Caco-2 (cell line): ENCODE results near the gene ETV3L. TPM values are rescaled to one million over a fixed set of nuclear protein-coding genes. Genes with fewer than 3 reads are reported as not detected.

ENCODE experiments used
- BruUV-seq: library from RNA; stranded (reverse); fragments of 400-500 nt; replicated peaks from 2 replicates; lab custom pipeline; 2021; lab: Mats Ljungman, UMichigan
- CTCF ChIA-PET: fragments of 300-600 bp; sonication (Branson Sonifier 250); formaldehyde crosslinking; loops from one replicate; lab custom pipeline; 2022; ENCODE audit warnings: antibody characterized with exemption; lab: Charles Lee
- POLR2A ChIA-PET: fragments of 300-600 bp; sonication (Branson Sonifier 250); formaldehyde crosslinking; loops from one replicate; lab custom pipeline; 2022; ENCODE audit warnings: antibody characterized with exemption; lab: Charles Lee
- DNase-seq, 2 experiments: peaks; one replicate each; pipeline versions ENCODE4 v3.0.0 to v3.0.0-alpha.2; 2020 to 2022
- H3K27me3 ChIP-seq: replicated peaks from 2 replicates; pipeline ENCODE4 v1.6.0; 2011; ENCODE audit warnings: low read length; ENCODE audit not compliant: control insufficient read depth, insufficient read depth
- H3K36me3 ChIP-seq: 2 replicates; pipeline ENCODE4 v1.5.1; 2011; ENCODE audit warnings: low read length; ENCODE audit not compliant: control insufficient read depth, insufficient read depth
- H3K4me1 ChIP-seq: fragments of 250-450 bp; sonication (Bioruptor Pico); 2 replicates; pipeline ENCODE4 v1.5.1; 2020; ENCODE audit warnings: mild to moderate bottlenecking
- H3K4me3 ChIP-seq: 2 replicates; pipeline ENCODE4 v1.5.1; 2011; ENCODE audit warnings: low read depth, mild to moderate bottlenecking, control low read depth, low read length
- H3K9me3 ChIP-seq: fragments of 250-450 bp; sonication (Bioruptor Pico); 2 replicates; pipeline ENCODE4 v1.5.1; 2020; ENCODE audit warnings: mild to moderate bottlenecking, moderate library complexity
- H3K27ac Mint-ChIP-seq: one replicate; pipeline ENCODE4 v1.8.0; 2022; ENCODE audit warnings: mixed read lengths; ENCODE audit not compliant: unreplicated experiment
- H3K27me3 Mint-ChIP-seq: one replicate; pipeline ENCODE4 v1.8.0; 2022; ENCODE audit warnings: mixed read lengths; ENCODE audit not compliant: insufficient read depth, unreplicated experiment
- H3K36me3 Mint-ChIP-seq: one replicate; pipeline ENCODE4 v1.8.0; 2022; ENCODE audit warnings: mild to moderate bottlenecking, mixed read lengths; ENCODE audit not compliant: insufficient read depth, unreplicated experiment
- H3K4me1 Mint-ChIP-seq: one replicate; pipeline ENCODE4 v1.8.0; 2022; ENCODE audit warnings: low read depth, mixed read lengths; ENCODE audit not compliant: unreplicated experiment
- H3K4me3 Mint-ChIP-seq: one replicate; pipeline ENCODE4 v1.8.0; 2022; ENCODE audit warnings: mild to moderate bottlenecking, moderate library complexity, mixed read lengths; ENCODE audit not compliant: unreplicated experiment
- H3K9me3 Mint-ChIP-seq: one replicate; pipeline ENCODE4 v1.8.0; 2022; ENCODE audit warnings: mixed read lengths; ENCODE audit not compliant: unreplicated experiment
- intact Hi-C: fragments of 100-400 bp; cut with micrococcal nuclease; formaldehyde crosslinking; loops from one replicate; pipeline ENCODE4 v1.10.0; 2022; ENCODE audit not compliant: unreplicated experiment
- total RNA-seq: library from RNA; stranded (reverse); gene quantifications from 2 replicates; pipeline ENCODE4 v1.2.3, GENCODE V29; 2022
- TF ChIP-seq, protein P1 (sequence below), 2 experiments: fragments of 200-600 bp in 1 of 2; IDR thresholded peaks; 1 replicate in 1 of 2; 2 replicates in 1 of 2; pipeline versions ENCODE4 v1.5.1 to v1.8.0; 2011 to 2022; ENCODE audit warnings: antibody characterized with exemption in 1 of 2, control low read depth in 1 of 2, inconsistent platforms in 1 of 2, low read depth in 1 of 2, low read length in 1 of 2, mild to moderate bottlenecking in 1 of 2, moderate library complexity in 1 of 2; ENCODE audit not compliant: insufficient read depth in 1 of 2, severe bottlenecking in 1 of 2, unreplicated experiment in 1 of 2

Gene ETV3L
- total RNA-seq, 1 experiment from 2014 or later = not detected

GRCh38 chr1:157097692-157098091 lies 1.9 kb downstream of the ETV3L start:
- no peak overlapping the region for H3K27ac Mint-ChIP-seq
- TF ChIP-seq, protein P1, sequence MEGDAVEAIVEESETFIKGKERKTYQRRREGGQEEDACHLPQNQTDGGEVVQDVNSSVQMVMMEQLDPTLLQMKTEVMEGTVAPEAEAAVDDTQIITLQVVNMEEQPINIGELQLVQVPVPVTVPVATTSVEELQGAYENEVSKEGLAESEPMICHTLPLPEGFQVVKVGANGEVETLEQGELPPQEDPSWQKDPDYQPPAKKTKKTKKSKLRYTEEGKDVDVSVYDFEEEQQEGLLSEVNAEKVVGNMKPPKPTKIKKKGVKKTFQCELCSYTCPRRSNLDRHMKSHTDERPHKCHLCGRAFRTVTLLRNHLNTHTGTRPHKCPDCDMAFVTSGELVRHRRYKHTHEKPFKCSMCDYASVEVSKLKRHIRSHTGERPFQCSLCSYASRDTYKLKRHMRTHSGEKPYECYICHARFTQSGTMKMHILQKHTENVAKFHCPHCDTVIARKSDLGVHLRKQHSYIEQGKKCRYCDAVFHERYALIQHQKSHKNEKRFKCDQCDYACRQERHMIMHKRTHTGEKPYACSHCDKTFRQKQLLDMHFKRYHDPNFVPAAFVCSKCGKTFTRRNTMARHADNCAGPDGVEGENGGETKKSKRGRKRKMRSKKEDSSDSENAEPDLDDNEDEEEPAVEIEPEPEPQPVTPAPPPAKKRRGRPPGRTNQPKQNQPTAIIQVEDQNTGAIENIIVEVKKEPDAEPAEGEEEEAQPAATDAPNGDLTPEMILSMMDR (IDR thresholded peaks at IDR 0.05; ENCODE audit: insufficient read depth in 1 of 2, low read depth in 1 of 2, low read length in 1 of 2, severe bottlenecking in 1 of 2, unreplicated experiment in 1 of 2) = no peak
- no peaks in the 10 kb centered on the region for H3K9me3 ChIP-seq
- H3K27me3 Mint-ChIP-seq = peaks cover 2% of the 10 kb centered on the region
- DNase-seq = no peak
- no peaks in the 10 kb centered on the region for H3K9me3 Mint-ChIP-seq
- no peak overlapping the region for H3K4me3 Mint-ChIP-seq
- no TSS peak for BruUV-seq
- H3K4me1 Mint-ChIP-seq = no peaks in the 10 kb centered on the region
- intact Hi-C loops = no loop called here
- H3K27me3 ChIP-seq = no peaks in the 10 kb centered on the region
- no peaks in the 10 kb centered on the region for H3K36me3 ChIP-seq
- no peak overlapping the region for H3K4me3 ChIP-seq
- peaks cover 5% of the 10 kb centered on the region for H3K36me3 Mint-ChIP-seq
- ChIA-PET POLR2A (no interaction called here), CTCF (no interaction called here)
- H3K4me1 ChIP-seq = no peaks in the 10 kb centered on the region

- no peak for DNase-seq
- no TSS peak for BruUV-seq
- TF ChIP-seq, protein P1 (IDR thresholded peaks at IDR 0.05; ENCODE audit: insufficient read depth in 1 of 2, low read depth in 1 of 2, low read length in 1 of 2, severe bottlenecking in 1 of 2, unreplicated experiment in 1 of 2) = no peak
- no peak overlapping the region for H3K4me3 ChIP-seq
- intact Hi-C loops = no loop called here
- no peak overlapping the region for H3K27ac Mint-ChIP-seq
- no peaks in the 10 kb centered on the region for H3K36me3 ChIP-seq
- no peaks in the 10 kb centered on the region for H3K9me3 Mint-ChIP-seq
- H3K27me3 ChIP-seq = no peaks in the 10 kb centered on the region
- H3K4me1 Mint-ChIP-seq = no peaks in the 10 kb centered on the region
- no peak overlapping the region for H3K4me3 Mint-ChIP-seq
- CTCF ChIA-PET = no interaction called here
- POLR2A ChIA-PET = no interaction called here
- no peaks in the 10 kb centered on the region for H3K9me3 ChIP-seq
- peaks cover 5% of the 10 kb centered on the region for H3K36me3 Mint-ChIP-seq
- no peaks in the 10 kb centered on the region for H3K4me1 ChIP-seq
- no peaks in the 10 kb centered on the region for H3K27me3 Mint-ChIP-seq
Measured at GRCh38 chr1:157096881-157097280, 2.7 kb downstream of the ETV3L start.

DNA sequence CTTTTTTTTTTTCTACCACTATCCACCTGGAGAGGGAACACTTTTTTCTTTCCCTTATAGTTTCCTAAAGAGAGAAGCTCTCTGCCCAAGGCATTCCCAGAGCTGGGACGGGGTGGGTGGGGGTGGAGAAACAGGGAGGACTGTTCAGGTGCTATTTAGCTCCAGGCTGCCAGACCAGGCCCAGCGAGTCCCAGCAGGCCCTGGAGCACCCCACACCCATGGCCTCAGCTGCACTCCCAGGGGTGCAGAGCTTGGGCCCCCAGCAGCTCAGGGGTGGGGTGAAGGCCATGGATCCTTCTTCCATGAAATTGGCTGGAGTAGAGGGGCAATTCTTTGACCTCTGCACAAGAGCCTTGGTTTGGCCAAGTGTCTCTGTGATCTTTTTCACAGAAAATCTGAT lies 4.1 kb downstream of the ETV3L start:
- no peaks in the 10 kb centered on the region for H3K36me3 ChIP-seq
- CTCF ChIA-PET = interaction anchor here (0.6 to 0.9 kb wide), 2 partner anchors 21 to 41 kb away, joined by 3 read pairs; no protein-coding TSS in a partner anchor
- Mint-ChIP-seq H3K4me3 (no peak overlapping the region), H3K27me3 (no peaks in the 10 kb centered on the region), H3K36me3 (peaks cover 5% of the 10 kb centered on the region), H3K9me3 (no peaks in the 10 kb centered on the region), H3K27ac (no peak overlapping the region), H3K4me1 (no peaks in the 10 kb centered on the region)
- POLR2A ChIA-PET = no interaction called here
- H3K27me3 ChIP-seq = no peaks in the 10 kb centered on the region
- H3K4me1 ChIP-seq = no peaks in the 10 kb centered on the region
- no peak overlapping the region for H3K4me3 ChIP-seq
- DNase-seq = no peak
- intact Hi-C loops = no loop called here
- no peaks in the 10 kb centered on the region for H3K9me3 ChIP-seq
- TF ChIP-seq, protein P1 (IDR thresholded peaks at IDR 0.05; ENCODE audit: insufficient read depth in 1 of 2, low read depth in 1 of 2, low read length in 1 of 2, severe bottlenecking in 1 of 2, unreplicated experiment in 1 of 2) = no peak
- no TSS peak for BruUV-seq
